LNCAP (cell line): ENCODE data around the gene RSRC1.

Source experiments
- TF ChIP-seq, protein P1 (sequence below): fragments of 450-650 bp; IDR thresholded peaks from 2 replicates; pipeline ENCODE4 v1.5.1; 2017; ENCODE audit warnings: mild to moderate bottlenecking

The RSRC1 gene

DNA sequence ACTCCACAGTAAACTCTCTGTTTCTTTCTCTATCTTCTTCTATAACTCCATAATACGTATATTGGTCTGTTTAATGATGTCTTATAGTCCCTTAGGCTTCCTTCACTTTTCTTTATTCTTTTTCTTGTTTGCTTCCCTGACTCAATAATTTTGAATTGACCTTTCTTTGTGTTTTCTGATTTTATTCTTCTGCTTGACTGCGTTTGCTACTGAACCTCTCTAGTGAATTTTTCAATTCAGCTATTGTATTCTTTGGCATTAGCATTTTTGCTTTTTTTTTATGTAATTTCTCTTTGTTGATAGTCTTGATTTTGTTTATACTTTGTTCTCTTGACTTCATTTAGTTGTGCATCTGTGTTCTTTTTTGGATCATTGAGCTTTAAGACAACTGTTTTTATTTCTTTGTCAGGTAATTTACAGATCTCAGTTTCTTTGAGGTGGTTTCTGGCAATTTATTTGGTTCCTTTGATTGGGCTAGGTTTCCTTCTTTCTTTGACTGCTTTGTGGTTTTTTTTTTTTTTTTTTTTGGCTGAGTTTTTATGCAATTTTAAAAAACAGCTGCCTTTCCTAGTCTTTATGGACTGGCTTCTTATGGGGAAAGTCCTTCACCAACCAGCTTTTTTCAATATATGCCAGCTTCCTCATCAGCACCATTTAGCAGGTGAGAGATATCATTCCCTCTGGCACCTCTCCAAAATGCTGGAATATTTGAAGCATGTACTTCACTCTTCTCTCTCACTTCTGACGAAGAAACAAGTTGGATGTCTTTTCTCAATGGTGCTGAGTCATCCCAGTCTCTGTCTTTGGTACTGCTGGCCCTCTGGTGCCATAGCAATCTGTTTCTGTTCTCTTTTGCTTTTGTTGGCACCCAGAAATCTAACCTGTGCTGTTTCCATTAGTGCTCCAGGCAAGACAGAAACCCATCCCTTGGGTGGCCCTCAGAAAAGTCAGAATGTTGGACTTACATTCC is 17.6 kb downstream of the RSRC1 start:
- TF ChIP-seq, protein P1, sequence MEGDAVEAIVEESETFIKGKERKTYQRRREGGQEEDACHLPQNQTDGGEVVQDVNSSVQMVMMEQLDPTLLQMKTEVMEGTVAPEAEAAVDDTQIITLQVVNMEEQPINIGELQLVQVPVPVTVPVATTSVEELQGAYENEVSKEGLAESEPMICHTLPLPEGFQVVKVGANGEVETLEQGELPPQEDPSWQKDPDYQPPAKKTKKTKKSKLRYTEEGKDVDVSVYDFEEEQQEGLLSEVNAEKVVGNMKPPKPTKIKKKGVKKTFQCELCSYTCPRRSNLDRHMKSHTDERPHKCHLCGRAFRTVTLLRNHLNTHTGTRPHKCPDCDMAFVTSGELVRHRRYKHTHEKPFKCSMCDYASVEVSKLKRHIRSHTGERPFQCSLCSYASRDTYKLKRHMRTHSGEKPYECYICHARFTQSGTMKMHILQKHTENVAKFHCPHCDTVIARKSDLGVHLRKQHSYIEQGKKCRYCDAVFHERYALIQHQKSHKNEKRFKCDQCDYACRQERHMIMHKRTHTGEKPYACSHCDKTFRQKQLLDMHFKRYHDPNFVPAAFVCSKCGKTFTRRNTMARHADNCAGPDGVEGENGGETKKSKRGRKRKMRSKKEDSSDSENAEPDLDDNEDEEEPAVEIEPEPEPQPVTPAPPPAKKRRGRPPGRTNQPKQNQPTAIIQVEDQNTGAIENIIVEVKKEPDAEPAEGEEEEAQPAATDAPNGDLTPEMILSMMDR: no peak

DNA sequence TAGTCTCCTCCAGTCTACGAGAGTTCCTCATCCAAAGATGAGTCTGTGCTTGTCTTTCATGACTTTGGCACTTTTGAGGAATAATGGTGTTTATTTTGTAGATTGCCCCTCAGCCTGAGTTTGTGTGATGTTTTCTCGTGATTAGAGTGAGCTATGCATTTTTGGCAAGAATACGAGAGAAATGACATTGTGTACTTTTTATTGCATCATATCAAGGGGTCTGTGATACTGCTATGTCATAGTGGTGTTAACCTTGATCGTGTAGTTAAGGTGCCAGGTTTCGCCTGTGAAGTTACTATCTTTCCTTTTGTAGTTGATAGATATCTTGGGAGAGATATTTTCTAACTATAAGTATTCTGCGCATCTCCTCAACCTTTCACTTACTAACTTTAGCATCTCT is 18.9 kb downstream of the RSRC1 start:
- TF ChIP-seq, protein P1: no peak

DNA sequence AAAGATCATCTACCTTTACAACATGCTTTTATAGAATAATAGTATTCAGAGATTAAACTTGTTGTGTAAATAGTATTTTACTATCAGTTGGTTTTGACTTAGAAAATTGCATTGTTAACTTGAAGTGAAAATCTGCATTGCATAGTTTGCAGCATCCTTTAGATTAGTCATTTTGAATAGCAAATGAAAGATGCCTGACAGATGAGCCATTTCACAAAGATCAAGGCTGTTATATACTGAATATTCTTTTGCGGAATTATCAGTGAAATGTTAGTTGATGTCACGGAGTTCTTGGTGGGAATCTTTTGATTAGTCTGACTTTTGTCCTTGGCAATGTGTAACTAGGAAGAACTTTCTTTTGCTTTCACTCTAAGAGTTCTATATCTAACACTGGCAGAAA is 24.5 kb downstream of the RSRC1 start:
- TF ChIP-seq, protein P1: no peak

DNA sequence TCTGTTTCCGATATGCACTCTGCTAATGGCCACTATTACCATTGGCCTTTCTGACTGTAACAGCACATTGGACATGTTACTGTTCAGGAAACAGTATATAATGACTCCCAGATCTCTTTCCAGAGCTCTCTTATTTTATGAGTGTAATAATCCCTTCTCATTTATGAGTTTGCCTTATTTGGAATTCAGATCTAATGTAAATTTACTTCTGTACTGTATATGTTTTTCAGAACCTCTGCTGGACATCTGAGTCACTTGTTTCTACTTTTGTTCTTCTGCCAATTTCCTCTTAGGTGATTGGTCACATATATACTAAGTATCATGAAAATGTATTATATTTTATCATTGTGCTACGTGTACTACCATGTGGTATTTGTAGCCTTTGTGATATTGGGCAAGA is 30.5 kb downstream of the RSRC1 start:
- TF ChIP-seq, protein P1: no peak

DNA sequence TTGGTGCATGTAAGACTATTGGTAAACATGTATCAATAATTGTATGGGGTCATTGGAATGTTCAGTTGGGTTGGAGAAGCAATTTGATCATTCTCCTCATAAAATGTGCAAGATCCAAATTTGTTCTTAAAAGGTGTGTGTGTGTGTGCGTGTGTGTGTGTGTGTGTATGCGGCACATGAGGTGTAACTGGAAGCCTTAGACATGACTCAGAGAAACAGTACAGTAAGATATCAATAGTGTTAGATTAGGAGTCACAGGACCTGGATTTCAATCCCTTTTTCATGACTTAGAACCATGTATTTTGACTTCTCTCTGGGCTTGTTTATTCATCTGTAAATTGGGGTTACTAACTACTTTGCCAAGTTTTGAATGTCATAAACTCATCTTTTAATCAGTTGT is 38.3 kb downstream of the RSRC1 start:
- TF ChIP-seq, protein P1: no peak

DNA sequence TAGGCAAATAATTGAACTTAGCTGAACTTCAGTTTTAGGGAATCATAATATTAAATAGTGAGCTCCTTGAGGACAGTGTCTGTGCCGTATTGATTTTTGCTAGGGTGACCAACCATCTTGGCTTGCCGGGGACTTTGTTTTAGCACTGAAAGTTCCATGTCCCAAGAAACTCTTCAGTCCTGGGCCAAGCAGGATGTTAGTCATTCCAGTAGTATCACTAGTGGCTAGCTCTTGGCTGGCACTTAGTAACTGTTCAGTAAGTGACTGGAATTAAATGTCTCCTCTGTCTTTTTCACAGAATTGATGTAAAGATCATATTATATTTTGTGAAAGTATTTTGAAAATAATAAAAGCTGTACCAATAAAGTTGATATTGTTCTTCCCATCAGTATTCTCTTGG is 42.3 kb downstream of the RSRC1 start:
- TF ChIP-seq, protein P1: no peak

DNA sequence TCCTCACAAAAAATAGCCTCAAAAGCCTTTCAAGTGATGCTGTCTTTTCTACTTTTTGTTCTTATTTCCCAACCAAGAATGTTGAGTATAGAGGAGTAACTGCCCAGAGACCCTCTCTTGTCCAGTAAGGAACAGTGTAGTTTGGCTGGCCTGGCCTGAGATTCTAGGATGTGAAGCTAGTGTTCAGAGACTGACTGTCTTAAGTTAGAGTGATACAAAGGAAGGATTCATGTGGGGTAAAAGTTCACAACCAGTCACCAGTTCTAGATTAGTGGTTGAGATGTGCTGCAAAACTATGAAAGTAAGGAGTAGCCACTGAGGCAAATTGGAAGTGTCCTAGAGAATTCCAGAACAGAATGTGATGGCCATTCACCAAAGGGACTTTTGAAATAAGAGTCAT is 49.1 kb downstream of the RSRC1 start:
- TF ChIP-seq, protein P1: no peak
